Measurements from ENCODE around the gene GIMAP8. TPM values are rescaled to one million over a fixed set of nuclear protein-coding genes. Genes with fewer than 3 reads are reported as not detected.

The GIMAP8 gene
- total and polyA plus RNA-seq, 4 experiments from 2014 or later = 9.8 to 62.5 (median 49.5) TPM

DNA sequence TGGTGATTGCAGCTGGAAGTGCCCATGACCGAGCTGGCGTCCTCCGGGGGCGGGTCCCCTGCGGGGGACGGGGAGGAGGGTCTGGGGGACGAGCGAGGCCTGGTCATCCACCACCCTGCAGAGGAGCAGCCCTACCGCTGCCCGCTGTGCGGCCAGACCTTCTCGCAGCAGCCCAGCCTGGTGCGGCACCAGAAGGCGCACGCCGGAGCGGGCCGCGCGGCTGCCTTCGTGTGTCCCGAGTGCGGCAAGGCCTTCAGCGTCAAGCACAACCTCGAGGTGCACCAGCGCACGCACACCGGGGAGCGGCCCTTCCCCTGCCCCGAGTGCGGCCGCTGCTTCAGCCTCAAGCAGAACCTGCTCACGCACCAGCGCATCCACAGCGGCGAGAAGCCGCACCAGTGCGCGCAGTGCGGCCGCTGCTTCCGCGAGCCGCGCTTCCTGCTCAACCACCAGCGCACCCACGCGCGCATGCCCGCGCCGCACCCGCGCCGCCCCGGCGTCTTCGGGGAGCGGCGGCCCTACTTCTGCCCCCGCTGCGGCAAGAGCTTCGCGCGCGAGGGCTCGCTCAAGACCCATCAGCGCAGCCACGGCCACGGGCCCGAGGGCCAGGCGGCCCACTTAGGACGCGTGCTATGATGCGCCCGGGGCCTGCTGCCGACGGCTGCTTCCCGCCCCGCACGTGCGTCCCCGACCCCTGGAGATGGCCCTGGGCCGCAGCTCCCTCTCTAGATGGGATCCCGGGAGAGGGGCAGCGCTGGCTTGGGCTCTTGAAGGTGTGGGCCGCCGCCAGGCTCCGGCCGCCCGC, 42.6 kb upstream of the GIMAP8 start:
- POLR2A ChIA-PET (ENCODE audit: partially characterized antibody) = interaction anchor here (0.7 to 6.1 kb wide), 16 partner anchors 14 to 349 kb away, joined by 3 to 101 read pairs (median 4); partner anchors contain the start of genes GIMAP6, GIMAP7, GIMAP8 and REPIN1
- H3K27me3 Mint-ChIP-seq = no peaks in the 10 kb centered on the region
- DNase-seq = no peak
- intact Hi-C loops (cut with micrococcal nuclease) = no loop called here
- no peaks in the 10 kb centered on the region for H3K9me3 Mint-ChIP-seq
- Histone ChIP-seq H3K27ac (ENCODE audit: low read depth, low read length) (peak overlapping the region; percentile 85), H3K4me1 (ENCODE audit: insufficient read depth, low read length) (peaks cover 30% of the 10 kb centered on the region), H3K4me3 (ENCODE audit: low read length in 2 of 2) (no peak overlapping the region), H3K27me3 (ENCODE audit: insufficient read depth, low read length) (no peaks in the 10 kb centered on the region), H3K9me3 (ENCODE audit: control insufficient read depth in 1 of 2, low read length in 2 of 2) (no peaks in the 10 kb centered on the region), H3K36me3 (ENCODE audit: insufficient read depth, low read length) (peaks cover 11% of the 10 kb centered on the region)
- no peak overlapping the region for H3K4me3 Mint-ChIP-seq
- peaks cover 24 to 45% (median 33%) of the 10 kb centered on the region in 4 donors for H3K4me1 Mint-ChIP-seq
- H3K36me3 Mint-ChIP-seq = peaks cover 20 to 45% of the 10 kb centered on the region in 2 donors
- CTCF ChIA-PET (ENCODE audit: partially characterized antibody) = interaction anchor here (1.0 to 2.7 kb wide), 8 partner anchors 10 to 491 kb away, joined by 3 to 17 read pairs (median 6); no protein-coding TSS in a partner anchor
- H3K27ac Mint-ChIP-seq = no peak overlapping the region

DNA sequence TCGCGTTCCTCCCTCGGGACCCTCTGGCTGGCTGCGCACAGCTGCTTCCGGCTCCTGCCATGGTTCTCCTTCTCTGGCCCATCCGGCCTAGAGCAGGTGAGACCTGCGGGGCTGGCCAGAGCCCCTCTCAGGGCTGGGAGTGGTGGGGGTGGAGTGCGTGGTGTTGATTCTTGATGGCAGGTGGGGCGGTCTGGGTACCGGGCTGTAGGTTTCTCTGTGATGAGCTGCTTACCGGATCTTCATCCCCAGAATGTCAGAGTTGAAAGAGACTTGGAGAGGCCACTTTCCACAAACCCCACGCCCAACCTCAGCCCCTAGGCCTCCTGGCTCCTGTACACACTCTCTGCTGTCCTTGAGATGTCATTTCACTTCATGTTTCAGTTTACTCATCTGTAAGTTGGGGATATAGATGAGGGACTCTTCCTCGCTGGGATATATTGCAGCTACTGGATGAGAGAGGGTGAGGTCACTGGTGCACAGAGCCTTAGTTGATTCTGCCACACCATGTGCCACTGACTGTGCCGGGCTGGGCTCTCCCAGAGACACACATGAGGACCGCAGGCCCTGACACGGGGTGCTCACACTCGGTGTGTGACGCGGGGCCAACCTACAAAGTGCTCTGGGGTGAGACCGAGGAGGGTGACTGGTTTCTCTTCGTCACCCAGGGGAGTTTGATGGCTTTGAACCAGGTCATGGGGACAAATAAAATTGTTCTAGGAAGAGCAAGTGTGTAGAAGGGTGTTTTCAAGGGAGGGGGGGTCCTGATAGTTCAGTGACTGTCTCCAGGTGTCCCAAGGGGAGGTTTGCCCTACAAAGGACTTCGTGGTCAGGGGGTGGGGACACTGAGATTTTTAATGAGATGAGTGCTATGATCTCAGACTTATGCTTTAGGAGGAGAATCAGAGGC, 41.8 kb upstream of the GIMAP8 start:
- Mint-ChIP-seq H3K27ac (peak overlapping the region; percentile 19 to 83 (median 70)), H3K36me3 (peaks cover 20 to 45% of the 10 kb centered on the region in 2 donors), H3K9me3 (no peaks in the 10 kb centered on the region), H3K27me3 (no peaks in the 10 kb centered on the region), H3K4me3 (peak overlapping the region in 5 of 8 donors; percentile 2 to 71 (median 21)), H3K4me1 (peaks cover 25 to 37% (median 32%) of the 10 kb centered on the region in 4 donors)
- H3K27me3 ChIP-seq (ENCODE audit: insufficient read depth, low read length) = no peaks in the 10 kb centered on the region
- peaks cover 26% of the 10 kb centered on the region for H3K4me1 ChIP-seq (ENCODE audit: insufficient read depth, low read length)
- H3K27ac ChIP-seq (ENCODE audit: low read depth, low read length) = no peak overlapping the region
- CTCF ChIA-PET (ENCODE audit: partially characterized antibody) = interaction anchor here (0.7 to 1.2 kb wide), 3 partner anchors 8 to 52 kb away, joined by 3 to 6 read pairs (median 3); no protein-coding TSS in a partner anchor
- H3K9me3 ChIP-seq (ENCODE audit: control insufficient read depth in 1 of 2, low read length in 2 of 2) = no peaks in the 10 kb centered on the region
- intact Hi-C loops (cut with micrococcal nuclease) = no loop called here
- peaks cover 11% of the 10 kb centered on the region for H3K36me3 ChIP-seq (ENCODE audit: insufficient read depth, low read length)
- POLR2A ChIA-PET (ENCODE audit: partially characterized antibody) = interaction anchor here (1.5 kb wide), 1 partner anchor 30 kb away, joined by 4 read pairs; the partner anchor contains the start of gene ZNF775
- H3K4me3 ChIP-seq (ENCODE audit: low read length in 2 of 2) = no peak overlapping the region
- DNase-seq = no peak

DNA sequence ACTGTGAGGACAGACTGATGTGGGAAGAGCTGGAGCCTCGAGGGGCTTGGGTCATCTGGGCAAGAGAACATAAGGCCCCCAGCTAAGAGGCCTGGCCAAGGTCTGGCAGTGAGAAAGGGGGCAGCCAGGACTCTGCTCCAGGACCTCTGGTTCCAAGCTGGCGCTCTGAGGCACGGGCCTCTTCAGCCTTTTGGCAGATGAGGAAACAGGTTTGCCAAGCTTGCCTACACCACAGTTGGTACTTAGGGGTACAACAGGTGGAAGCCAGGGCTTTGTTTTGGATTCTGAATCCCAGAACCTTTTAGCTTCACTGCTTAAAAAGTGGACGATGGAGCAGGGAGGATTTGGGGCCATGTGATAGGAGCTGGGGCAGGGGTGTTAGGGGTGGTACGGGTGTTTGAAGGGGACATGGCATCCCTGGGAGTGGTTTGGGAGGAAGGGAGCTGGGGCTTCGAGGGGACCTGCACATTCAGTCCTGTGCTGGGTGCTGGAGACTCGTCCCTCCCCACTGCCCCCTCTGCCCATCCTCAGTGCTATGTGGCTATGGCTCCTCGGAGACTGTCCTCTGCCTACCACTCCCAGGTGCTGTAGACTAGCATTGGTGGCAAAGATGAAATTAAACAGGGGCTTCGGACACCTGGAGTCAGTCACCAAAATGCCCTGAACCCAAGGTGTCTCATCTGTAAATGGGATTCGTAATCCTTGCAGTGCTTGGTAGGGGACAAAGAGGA, 41.0 kb upstream of the GIMAP8 start:
- H3K4me3 Mint-ChIP-seq = no peak overlapping the region
- CTCF ChIA-PET (ENCODE audit: partially characterized antibody) = interaction anchor here (0.7 to 1.2 kb wide), 2 partner anchors 8 to 9 kb away, joined by 3 to 6 read pairs; no protein-coding TSS in a partner anchor
- DNase-seq = no peak

GRCh38 chr7:150410131-150410530, 40.3 kb upstream of the GIMAP8 start:
- H3K4me3 ChIP-seq (ENCODE audit: low read length in 2 of 2) = no peak overlapping the region
- intact Hi-C loops (cut with micrococcal nuclease) = no loop called here
- peak overlapping the region in 1 of 7 donors; percentile 30 for H3K27ac Mint-ChIP-seq
- no peaks in the 10 kb centered on the region for H3K27me3 Mint-ChIP-seq
- H3K9me3 Mint-ChIP-seq = no peaks in the 10 kb centered on the region
- no peaks in the 10 kb centered on the region for H3K9me3 ChIP-seq (ENCODE audit: control insufficient read depth in 1 of 2, low read length in 2 of 2)
- H3K27me3 ChIP-seq (ENCODE audit: insufficient read depth, low read length) = no peaks in the 10 kb centered on the region
- peaks cover 11% of the 10 kb centered on the region for H3K36me3 ChIP-seq (ENCODE audit: insufficient read depth, low read length)
- peaks cover 17 to 28% (median 23%) of the 10 kb centered on the region in 4 donors for H3K4me1 Mint-ChIP-seq
- DNase-seq = no peak
- peaks cover 16% of the 10 kb centered on the region for H3K4me1 ChIP-seq (ENCODE audit: insufficient read depth, low read length)
- no peak overlapping the region for H3K27ac ChIP-seq (ENCODE audit: low read depth, low read length)
- POLR2A ChIA-PET (ENCODE audit: partially characterized antibody) = interaction anchor here (1.5 kb wide), 1 partner anchor 32 kb away, joined by 4 read pairs; the partner anchor contains the start of gene ZNF775
- no peak overlapping the region for H3K4me3 Mint-ChIP-seq
- CTCF ChIA-PET (ENCODE audit: partially characterized antibody) = interaction anchor here (0.8 to 1.2 kb wide), 2 partner anchors 8 to 17 kb away, joined by 3 to 6 read pairs; no protein-coding TSS in a partner anchor
- peaks cover 20 to 45% of the 10 kb centered on the region in 2 donors for H3K36me3 Mint-ChIP-seq

More for the DNA sequence above, 41.0 kb upstream of the GIMAP8 start:
- no peaks in the 10 kb centered on the region for H3K9me3 Mint-ChIP-seq
- no peaks in the 10 kb centered on the region for H3K9me3 ChIP-seq (ENCODE audit: control insufficient read depth in 1 of 2, low read length in 2 of 2)
- H3K36me3 ChIP-seq (ENCODE audit: insufficient read depth, low read length) = peaks cover 11% of the 10 kb centered on the region
- POLR2A ChIA-PET (ENCODE audit: partially characterized antibody) = interaction anchor here (1.5 kb wide), 1 partner anchor 31 kb away, joined by 4 read pairs; the partner anchor contains the start of gene ZNF775
- peak overlapping the region; percentile 19 to 83 (median 74) for H3K27ac Mint-ChIP-seq
- H3K27ac ChIP-seq (ENCODE audit: low read depth, low read length) = no peak overlapping the region
- intact Hi-C loops (cut with micrococcal nuclease) = no loop called here
- peaks cover 20 to 45% of the 10 kb centered on the region in 2 donors for H3K36me3 Mint-ChIP-seq
- H3K4me1 Mint-ChIP-seq = peaks cover 19 to 32% (median 26%) of the 10 kb centered on the region in 4 donors
- H3K27me3 Mint-ChIP-seq = no peaks in the 10 kb centered on the region
- no peak overlapping the region for H3K4me3 ChIP-seq (ENCODE audit: low read length in 2 of 2)
- peaks cover 18% of the 10 kb centered on the region for H3K4me1 ChIP-seq (ENCODE audit: insufficient read depth, low read length)
- no peaks in the 10 kb centered on the region for H3K27me3 ChIP-seq (ENCODE audit: insufficient read depth, low read length)

DNA sequence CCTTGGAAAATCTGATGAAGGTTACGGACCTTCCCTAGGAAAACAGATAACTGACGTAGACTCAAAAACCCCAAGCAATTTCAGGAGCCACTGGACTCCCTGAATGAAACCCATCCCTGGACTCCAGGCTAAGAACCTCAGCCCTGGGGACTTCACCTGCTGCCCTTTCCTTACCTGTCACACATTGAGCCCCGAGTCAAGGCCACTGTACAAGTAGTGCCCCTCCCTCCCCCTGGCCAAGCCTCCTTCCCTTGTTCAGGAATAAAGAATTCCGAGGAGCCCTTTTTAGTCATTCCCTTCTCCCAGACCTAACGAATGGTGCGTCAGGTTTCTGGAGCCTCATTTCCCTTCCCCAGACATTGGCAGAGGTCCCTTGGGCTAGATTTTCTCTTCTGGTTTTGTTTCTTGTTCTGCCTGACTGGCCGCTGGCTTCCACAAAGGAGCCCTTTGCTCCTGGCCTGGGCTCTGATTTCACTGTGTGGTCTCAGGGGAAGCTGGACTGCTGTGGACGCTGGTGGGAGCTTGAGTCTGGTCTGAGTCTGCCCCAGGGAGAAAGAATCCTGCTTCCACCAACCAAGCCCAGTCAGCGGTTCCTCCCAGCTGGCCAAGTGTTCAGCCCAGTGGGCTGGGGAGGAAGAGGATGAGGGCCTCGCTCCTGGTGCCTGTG, 39.6 kb upstream of the GIMAP8 start:
- peaks cover 16% of the 10 kb centered on the region for H3K4me1 ChIP-seq (ENCODE audit: insufficient read depth, low read length)
- DNase-seq = no peak
- no peaks in the 10 kb centered on the region for H3K27me3 ChIP-seq (ENCODE audit: insufficient read depth, low read length)
- no peak overlapping the region for H3K27ac ChIP-seq (ENCODE audit: low read depth, low read length)
- ChIA-PET POLR2A (ENCODE audit: partially characterized antibody) (no interaction called here), CTCF (ENCODE audit: partially characterized antibody) (interaction anchor here (0.8 kb wide), 1 partner anchor 18 kb away, joined by 3 read pairs; no protein-coding TSS in a partner anchor)
- Mint-ChIP-seq H3K4me1 (peaks cover 17 to 22% (median 21%) of the 10 kb centered on the region in 4 donors), H3K4me3 (no peak overlapping the region), H3K27me3 (no peaks in the 10 kb centered on the region), H3K9me3 (no peaks in the 10 kb centered on the region), H3K27ac (peak overlapping the region in 2 of 7 donors; percentile 30 to 32), H3K36me3 (peaks cover 20 to 41% of the 10 kb centered on the region in 2 donors)
- no peaks in the 10 kb centered on the region for H3K9me3 ChIP-seq (ENCODE audit: control insufficient read depth in 1 of 2, low read length in 2 of 2)
- intact Hi-C loops (cut with micrococcal nuclease) = no loop called here
- H3K4me3 ChIP-seq (ENCODE audit: low read length in 2 of 2) = no peak overlapping the region
- H3K36me3 ChIP-seq (ENCODE audit: insufficient read depth, low read length) = peaks cover 11% of the 10 kb centered on the region

GRCh38 chr7:150411606-150412005, 38.8 kb upstream of the GIMAP8 start:
- Mint-ChIP-seq H3K27ac (peak overlapping the region in 5 of 7 donors; percentile 23 to 74 (median 48)), H3K4me1 (peaks cover 13 to 14% (median 13%) of the 10 kb centered on the region in 4 donors), H3K4me3 (peak overlapping the region in 1 of 8 donors; percentile 27), H3K36me3 (peaks cover 20 to 36% of the 10 kb centered on the region in 2 donors), H3K9me3 (no peaks in the 10 kb centered on the region), H3K27me3 (no peaks in the 10 kb centered on the region)
- ChIA-PET CTCF (ENCODE audit: partially characterized antibody) (no interaction called here), POLR2A (ENCODE audit: partially characterized antibody) (no interaction called here)
- Histone ChIP-seq H3K9me3 (ENCODE audit: control insufficient read depth in 1 of 2, low read length in 2 of 2) (no peaks in the 10 kb centered on the region), H3K36me3 (ENCODE audit: insufficient read depth, low read length) (peaks cover 11% of the 10 kb centered on the region), H3K27ac (ENCODE audit: low read depth, low read length) (no peak overlapping the region), H3K27me3 (ENCODE audit: insufficient read depth, low read length) (no peaks in the 10 kb centered on the region), H3K4me3 (ENCODE audit: low read length in 2 of 2) (no peak overlapping the region), H3K4me1 (ENCODE audit: insufficient read depth, low read length) (peaks cover 10% of the 10 kb centered on the region)
- DNase-seq = no peak
- intact Hi-C loops (cut with micrococcal nuclease) = no loop called here

All from CD4-positive, alpha-beta memory T cell (primary cell).